HG03558 (cell line): ENCODE data around the gene CENPV.
"Not testable (repeated sequence)": the region's sequence is repeated elsewhere in the genome, so short reads cannot be mapped to it uniquely, and the experiment has no call there.

ENCODE experiments used
- ATAC-seq: cut with Tn5 transposase; IDR thresholded peaks from one replicate; pipeline ENCODE4 v1.9.1; 2021; ENCODE audit warnings: moderate number of reproducible peaks; ENCODE audit not compliant: unreplicated experiment; ENCODE audit errors: extremely low read depth

Gene CENPV

DNA sequence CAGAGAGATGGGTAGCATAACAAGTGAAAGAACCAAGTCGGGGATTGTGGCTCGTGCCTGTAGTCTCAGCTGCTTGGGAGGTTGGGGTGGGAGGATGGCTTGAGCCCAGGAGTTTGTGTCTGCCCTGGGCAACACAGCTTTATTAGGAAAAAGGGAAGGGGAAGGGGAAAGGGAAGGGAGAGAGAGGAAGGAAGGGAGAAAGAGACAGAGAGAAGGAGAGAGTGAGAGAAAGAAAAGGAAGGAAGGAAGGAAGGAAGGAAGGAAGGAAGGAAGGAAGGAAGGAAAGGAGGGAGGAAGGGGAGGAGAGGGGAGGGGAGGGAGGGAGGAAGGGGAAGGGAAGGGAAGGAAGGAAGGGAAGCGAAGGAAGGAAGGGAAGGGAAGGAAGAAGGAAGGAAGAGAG is 33.3 kb downstream of the CENPV start:
- ATAC-seq, result no peak

DNA sequence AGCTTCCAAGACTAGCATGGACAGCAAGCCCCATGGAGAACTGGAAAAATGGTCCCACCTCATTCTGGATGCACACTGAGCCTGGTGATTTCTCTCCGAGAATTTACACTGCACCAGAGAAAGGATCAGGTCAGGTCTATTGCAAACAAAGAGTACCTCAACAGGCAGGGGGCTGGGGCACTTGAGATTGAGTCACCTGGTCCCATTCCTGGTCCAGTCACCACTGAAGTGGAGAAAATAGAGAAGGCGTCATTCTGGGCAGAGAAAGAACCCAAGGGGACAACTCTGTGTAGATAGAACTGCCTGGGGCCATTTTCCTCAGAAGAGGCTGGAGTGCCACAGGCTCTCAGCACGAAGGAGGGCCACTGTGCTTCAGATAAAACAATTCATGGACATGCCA is 38.4 kb downstream of the CENPV start:
- ATAC-seq, result no peak

DNA sequence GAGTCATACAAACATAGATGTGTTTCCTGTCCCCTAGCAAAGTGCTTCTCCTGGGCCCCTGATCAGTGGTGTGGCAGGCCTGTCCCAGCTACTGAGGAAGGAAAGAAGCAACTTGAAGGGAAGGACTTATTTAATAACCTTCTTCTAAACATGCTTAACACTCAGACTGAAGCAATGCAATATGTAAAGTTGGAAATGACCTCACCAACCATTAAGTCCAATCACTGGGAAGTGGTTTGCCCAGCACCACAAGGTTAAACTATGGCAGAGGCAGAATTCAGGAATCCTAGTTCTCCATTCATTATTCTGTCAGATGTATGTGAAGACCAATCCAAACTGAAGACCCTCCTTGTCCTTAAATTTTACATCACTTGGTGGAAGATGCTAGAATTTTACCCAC is 39.1 kb downstream of the CENPV start:
- no peak for ATAC-seq

DNA sequence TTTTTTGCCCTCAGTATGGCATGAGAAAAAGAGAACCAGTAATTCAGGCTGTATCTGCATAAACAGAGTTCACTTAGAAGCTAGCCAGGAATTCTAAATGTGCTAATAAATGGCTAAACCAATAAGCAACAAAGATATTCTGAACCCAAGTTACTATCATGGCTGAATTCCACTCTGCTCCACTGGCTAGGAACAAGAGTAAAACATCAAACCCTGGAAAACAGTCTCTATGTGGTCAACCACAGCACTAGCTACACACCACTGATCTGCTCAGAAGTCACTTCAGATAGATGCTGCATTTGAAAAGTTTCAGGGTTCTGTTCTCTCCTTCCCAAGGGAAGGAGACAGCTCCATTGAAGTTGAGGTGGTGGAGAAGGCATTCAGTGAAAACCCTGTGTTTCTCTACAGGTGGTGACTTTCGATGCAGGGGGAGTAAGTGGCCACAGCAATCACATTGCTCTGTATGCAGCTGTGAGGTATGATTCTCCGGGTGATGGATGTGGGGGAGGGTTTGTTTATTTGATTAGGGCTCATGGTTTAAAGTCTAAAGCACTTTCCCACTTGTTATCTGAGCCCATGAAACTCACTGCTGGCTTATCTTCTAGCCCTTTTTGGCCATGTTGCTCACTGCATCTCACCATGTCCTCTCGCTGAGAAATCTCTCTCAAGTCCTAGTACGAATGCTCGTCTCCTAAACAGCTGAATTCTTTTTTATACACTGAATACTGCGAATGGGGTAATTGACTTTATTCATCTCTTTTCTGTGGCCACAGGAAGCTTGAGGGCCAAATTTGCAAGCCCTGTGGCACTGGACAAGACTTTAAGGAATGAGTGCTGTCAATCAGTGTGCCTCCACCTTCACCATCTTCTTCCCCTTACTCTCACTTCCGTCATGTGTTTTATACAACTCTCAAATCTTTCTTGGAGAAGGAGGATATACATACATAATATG is 39.9 kb downstream of the CENPV start:
- no peak for ATAC-seq

DNA sequence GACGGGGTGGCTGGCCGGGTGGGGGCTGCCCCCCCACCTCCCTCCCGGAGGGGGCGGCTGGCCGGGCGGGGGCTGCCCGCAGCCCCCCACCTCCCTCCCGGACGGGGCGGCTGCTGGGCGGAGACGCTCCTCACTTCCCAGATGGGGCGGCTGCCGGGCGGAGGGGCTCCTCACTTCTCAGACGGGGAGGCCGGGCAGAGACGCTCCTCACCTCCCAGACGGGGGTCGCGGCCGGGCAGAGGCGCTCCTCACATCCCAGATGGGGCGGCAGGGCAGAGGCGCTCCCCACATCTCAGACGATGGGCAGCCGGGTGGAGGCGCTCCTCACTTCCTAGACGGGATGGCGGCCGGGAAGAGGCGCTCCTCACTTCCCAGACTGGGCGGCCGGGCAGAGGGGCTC is 41.2 kb downstream of the CENPV start:
- not testable (repeated sequence) for ATAC-seq

DNA sequence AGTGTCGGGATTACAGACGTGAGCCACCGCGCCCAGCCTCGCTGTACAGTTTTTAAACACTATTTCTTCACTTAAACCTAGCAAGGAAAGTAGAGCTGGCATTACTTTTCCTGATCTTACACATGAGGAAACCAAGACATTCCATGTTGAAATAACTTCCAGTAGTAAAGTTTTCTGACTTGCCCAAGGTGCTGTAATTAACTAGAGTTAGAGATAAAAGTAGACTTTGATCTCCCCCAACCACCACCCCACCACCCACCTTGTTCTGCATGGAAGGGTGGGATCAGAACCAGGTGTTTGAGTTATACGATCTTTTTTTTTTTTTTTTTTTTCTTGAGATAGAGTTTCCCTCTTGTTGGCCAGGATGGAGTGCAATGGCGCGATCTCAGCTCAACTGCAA is 47.1 kb downstream of the CENPV start:
- ATAC-seq, result no peak

DNA sequence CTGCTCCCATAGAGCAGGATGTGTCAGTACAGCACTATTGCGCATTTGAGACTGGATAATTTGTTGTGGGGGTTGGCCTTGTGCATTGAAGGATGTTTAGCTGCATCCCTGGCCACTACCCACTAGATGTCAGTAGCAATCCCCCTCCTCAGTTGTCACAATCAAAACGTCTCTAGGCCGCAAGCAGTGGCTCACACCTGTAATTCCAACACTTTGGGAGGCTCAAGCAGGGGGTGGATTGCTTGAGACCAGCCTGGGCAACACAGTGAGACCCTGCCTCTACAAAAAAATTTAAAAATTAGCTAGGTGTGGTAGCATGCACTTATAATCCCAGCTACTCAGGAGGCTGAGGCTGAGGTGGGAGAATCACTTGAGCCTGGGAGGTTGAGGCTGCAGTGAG is 48.4 kb downstream of the CENPV start:
- ATAC-seq, result no peak

DNA sequence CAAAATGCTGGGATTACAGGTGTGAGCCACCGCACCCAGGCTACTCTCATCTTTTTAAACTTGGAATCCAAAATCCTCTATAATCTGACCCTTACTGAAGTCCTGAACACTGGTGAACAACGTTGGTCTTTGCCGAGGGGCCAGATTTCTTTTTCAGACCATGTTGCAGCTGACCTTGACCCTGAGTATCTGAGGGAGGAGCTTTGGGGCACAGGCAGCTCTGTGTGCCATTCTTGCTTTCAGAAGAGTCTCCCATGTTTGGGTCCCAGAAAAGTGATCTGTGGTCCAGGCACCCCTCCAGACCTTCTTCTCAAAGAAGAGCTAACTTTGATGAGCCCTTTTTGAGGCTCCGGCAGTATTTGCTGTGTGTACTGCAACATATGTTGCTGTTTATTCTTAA is 50.4 kb downstream of the CENPV start:
- ATAC-seq, result no peak

DNA sequence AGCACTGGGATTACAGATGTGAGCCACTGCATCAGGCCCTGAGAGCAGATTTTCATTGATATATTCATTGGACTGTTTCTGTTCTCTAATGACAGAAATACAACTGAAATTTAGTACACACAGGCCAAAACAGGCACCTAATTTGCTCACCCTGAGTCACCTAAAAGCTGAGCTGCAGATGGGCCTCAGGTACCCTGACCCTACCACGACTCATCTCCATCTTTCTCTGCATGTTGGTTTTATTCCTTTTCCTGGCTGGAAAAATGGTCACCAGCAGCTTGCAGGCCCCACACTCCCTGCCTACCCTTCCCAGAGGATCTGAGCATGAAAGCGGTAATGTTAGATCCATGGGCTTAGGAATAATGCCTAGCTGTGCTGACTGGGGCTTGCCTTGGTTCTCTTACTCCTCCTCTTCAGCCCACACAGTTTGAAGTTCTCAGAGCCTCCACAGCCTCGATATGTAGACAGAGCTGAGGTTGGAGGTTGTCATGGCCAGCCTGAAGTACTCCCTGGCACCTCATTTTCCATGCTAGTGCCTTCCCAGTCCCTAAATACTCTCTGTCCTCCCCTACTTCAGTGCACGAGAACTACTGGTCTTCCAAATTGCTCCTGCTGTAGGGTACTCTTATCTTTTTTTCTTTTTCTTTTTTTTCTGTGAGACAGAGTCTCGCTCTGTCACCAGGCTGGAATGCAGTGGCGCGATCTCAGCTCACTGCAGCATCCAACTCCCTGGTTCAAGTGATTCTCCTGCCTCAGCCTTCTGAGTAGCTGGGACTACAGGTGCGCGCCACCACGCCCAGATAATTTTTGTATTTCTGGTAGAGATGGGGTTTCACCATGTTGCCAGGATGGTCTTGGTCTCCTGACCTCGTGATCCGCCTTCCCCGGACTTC is 51.1 kb downstream of the CENPV start:
- ATAC-seq, result no peak

DNA sequence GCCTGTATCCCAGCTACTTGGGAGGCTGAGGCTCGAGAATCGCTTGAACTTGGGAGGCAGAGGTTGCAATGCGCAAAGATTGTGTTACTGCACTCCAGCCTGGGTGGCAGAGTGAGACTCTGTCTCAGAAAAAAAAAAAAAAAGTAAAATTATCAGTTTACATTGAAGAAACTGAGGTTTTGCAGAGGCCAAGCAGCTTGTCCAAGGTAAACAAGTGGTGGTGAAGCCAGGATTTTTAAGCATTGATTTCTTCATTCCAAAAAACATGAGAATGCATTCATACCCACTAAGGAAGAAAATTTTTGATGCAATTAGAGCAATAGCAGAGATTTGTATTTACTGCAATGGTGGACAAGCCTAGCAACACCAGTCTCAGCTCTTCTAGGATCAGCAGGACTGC is 52.7 kb downstream of the CENPV start:
- no peak for ATAC-seq

DNA sequence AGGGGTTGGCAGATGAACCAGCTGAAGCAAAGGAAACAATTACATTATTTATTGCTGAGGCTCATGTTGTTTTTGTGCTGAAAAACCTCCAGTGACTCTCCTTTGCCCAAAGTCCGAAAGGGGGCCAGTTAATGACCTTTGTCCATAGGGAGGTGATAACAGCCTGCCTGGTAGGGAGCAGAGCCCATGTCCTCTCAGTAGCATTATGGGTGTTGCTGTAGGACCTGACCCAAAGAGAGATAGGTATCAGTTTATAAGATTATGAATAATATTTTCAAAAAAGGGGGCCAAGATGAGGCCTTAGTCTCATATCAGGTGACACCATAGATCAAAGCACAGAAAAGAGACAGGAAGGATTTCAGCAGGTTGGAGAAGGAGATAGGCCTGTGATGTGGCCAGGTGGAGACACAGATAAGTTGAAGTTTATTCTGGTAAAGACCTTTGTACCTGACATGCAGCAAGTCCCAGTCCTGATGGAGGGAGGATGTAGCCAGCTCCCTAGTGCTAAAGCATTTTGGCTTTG is 55.1 kb downstream of the CENPV start:
- ATAC-seq, result no peak

DNA sequence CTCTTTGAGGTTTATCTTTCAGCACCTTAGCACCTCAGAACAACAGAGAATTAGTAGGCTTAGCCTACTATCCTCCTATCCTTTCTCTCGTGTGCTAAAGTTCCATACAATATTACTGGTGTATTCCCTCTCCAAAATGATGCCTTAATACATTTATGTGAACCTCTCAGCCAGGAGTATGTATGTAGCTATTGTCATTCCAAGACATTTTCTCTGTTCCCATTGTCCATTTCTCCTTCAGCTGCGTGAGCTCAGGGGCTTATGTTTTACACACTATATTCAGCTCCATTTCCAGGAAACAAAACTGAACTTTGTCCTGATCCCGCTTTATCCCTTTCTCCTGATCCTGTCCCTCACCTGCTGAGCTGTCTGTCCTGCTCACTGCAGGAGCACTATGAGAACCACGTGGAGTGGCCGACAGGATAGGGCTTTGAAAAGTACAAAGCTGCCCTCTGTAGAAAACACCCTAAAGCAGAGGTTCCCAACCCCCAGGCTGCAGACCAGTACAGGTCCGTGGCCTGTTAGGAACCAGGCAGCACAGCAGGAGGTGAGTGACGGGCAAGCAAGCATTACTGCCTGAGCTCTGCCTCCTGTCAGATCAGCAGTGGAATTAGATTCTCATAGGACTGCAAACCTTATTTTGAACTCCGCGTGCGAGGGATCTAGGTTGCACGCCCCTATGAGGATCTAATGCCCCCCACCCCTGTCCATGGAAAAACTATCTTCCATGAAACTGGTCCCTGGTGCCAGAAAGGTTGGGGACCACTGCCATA is 55.7 kb downstream of the CENPV start:
- ATAC-seq, result no peak

DNA sequence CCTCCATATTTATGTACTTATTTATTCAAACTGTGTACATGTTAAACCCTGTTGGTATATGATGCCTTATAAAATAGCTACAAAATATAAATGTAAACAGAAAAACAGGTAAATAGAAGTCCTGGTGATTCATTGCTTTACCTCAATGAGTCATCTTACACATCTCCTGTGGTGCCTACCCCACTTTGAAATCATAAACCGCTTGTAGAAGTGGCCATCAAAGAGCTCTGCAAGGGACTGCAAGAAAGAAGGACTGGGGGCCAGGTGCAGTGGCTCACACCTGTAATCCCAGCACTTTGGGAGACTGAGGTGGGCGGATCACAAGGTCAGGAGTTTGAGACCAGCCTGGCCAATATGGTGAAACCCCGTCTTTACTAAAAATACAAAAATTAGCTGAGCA is 57.2 kb downstream of the CENPV start:
- not testable (repeated sequence) for ATAC-seq

DNA sequence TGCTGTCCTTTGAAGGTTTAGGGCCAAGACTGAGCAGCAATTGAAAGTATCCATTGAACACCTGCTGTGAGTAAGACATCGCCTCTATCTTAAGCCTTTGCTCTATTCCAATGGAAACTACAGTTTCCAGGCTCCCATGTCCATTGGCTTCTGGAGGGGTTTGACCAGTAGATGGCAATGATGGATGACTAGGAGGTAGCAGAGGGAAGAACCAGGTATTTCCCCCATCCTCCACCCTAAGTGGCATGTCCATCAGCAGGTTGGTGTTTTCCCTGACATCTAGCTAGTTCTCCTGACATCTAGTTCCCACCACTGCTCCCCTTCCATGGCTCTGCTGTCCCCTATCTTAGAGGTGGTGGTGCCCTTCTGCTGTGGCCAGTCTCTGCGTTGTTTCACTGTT is 58.7 kb downstream of the CENPV start:
- ATAC-seq, result no peak

DNA sequence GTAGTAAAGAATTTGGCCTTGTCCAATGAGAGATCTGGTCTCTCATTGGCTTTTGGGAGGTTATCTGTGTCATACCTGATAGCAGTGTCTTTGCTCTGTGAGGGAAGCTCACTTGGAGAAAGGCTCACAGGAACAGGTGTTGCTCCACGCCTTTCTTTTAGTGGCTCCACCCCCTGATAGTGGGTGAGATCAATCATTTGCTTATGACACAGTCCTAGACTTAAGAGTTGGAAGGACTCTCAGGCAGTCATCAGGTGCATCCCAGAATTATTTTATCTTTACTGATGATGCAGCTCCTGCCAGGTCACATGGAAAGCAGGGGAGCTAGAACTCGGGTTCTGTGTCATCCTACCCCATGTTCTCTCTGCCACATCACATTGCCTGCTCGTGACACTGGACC is 59.3 kb downstream of the CENPV start:
- ATAC-seq, result no peak
